Neural crest cell (in vitro differentiated cells): ENCODE data around the gene RIMKLA. TPM values are rescaled to one million over a fixed set of nuclear protein-coding genes. Genes with fewer than 3 reads are reported as not detected.

Experiments
- DNase-seq: peaks from one replicate; pipeline ENCODE4 v3.0.0; 2021; ENCODE audit warnings: low read depth, mixed read lengths, low spot score
- H3K27ac Mint-ChIP-seq: one replicate; pipeline ENCODE4 v1.8.0; 2021; ENCODE audit warnings: mild to moderate bottlenecking, mixed read lengths; ENCODE audit not compliant: unreplicated experiment
- H3K27me3 Mint-ChIP-seq: 2 replicates; pipeline ENCODE4 v1.8.0; 2021; ENCODE audit warnings: low read depth, mild to moderate bottlenecking, mixed read lengths
- H3K36me3 Mint-ChIP-seq: 2 replicates; pipeline ENCODE4 v1.8.0; 2021; ENCODE audit warnings: low read depth, mild to moderate bottlenecking, mixed read lengths
- H3K4me1 Mint-ChIP-seq: 2 replicates; pipeline ENCODE4 v1.8.0; 2021; ENCODE audit warnings: mixed read lengths
- H3K4me3 Mint-ChIP-seq: one replicate; pipeline ENCODE4 v1.8.0; 2021; ENCODE audit warnings: mild to moderate bottlenecking, mixed read lengths
- H3K9me3 Mint-ChIP-seq: 2 replicates; pipeline ENCODE4 v1.8.0; 2021; ENCODE audit warnings: mixed read lengths
- CTCF ChIP-seq: fragments of 200-600 bp; sonication (generic); conservative IDR thresholded peaks from 2 replicates; pipeline ENCODE4 v1.5.0; 2021; ENCODE audit warnings: antibody characterized with exemption, mild to moderate bottlenecking
- total RNA-seq: library from RNA; stranded (reverse); gene quantifications from 2 replicates; pipeline ENCODE4 v1.2.1, GENCODE V29; 2021

The RIMKLA gene
- total RNA-seq, 1 donor from 2014 or later: 3.4 TPM

- H3K27me3 Mint-ChIP-seq: peaks cover 52% of the 10 kb centered on the region
- no peak overlapping the region for H3K4me3 Mint-ChIP-seq
- no peaks in the 10 kb centered on the region for H3K4me1 Mint-ChIP-seq
- TF ChIP-seq CTCF: no peak
- H3K9me3 Mint-ChIP-seq: no peaks in the 10 kb centered on the region
- H3K36me3 Mint-ChIP-seq: no peaks in the 10 kb centered on the region
- no peak for DNase-seq
- no peak overlapping the region for H3K27ac Mint-ChIP-seq
Observed at GRCh38 chr1:42348498-42348897, 32.1 kb upstream of the RIMKLA start.

GRCh38 chr1:42350086-42350485 lies 30.5 kb upstream of the RIMKLA start:
- no peaks in the 10 kb centered on the region for H3K36me3 Mint-ChIP-seq
- H3K9me3 Mint-ChIP-seq: no peaks in the 10 kb centered on the region
- no peak for DNase-seq
- TF ChIP-seq CTCF: no peak
- H3K27ac Mint-ChIP-seq: no peak overlapping the region
- H3K27me3 Mint-ChIP-seq: peaks cover 50% of the 10 kb centered on the region
- no peak overlapping the region for H3K4me3 Mint-ChIP-seq
- H3K4me1 Mint-ChIP-seq: no peaks in the 10 kb centered on the region

DNA sequence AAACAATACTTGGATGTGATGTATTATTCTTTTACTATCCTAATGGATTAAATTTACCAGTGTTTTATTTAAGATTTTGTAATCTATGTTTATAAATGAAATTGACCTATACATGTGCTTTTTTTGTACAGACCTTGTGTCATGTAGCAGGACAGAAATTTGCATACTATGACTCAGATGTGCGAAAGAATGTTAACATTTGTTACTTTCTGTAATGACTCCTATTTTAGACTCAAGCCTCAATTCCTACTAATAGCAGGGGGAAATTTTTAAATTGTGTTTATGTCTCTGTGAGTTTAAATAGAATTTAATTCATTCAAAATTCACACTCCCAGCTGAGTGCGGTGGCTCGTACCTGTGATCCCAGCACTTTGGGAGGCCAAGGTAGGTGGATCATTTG lies 21.8 kb upstream of the RIMKLA start:
- no peaks in the 10 kb centered on the region for H3K9me3 Mint-ChIP-seq
- peaks cover 43% of the 10 kb centered on the region for H3K27me3 Mint-ChIP-seq
- no peak overlapping the region for H3K27ac Mint-ChIP-seq
- H3K4me1 Mint-ChIP-seq: no peaks in the 10 kb centered on the region
- no peak for DNase-seq
- no peak overlapping the region for H3K4me3 Mint-ChIP-seq
- no peak for TF ChIP-seq CTCF
- H3K36me3 Mint-ChIP-seq: no peaks in the 10 kb centered on the region

GRCh38 chr1:42359466-42359865 lies 21.1 kb upstream of the RIMKLA start:
- no peak for TF ChIP-seq CTCF
- no peak for DNase-seq
- no peak overlapping the region for H3K27ac Mint-ChIP-seq
- H3K4me3 Mint-ChIP-seq: no peak overlapping the region
- H3K27me3 Mint-ChIP-seq: peaks cover 39% of the 10 kb centered on the region
- H3K4me1 Mint-ChIP-seq: no peaks in the 10 kb centered on the region
- H3K9me3 Mint-ChIP-seq: no peaks in the 10 kb centered on the region
- H3K36me3 Mint-ChIP-seq: no peaks in the 10 kb centered on the region

GRCh38 chr1:42364089-42364488 lies 16.5 kb upstream of the RIMKLA start:
- H3K4me3 Mint-ChIP-seq: no peak overlapping the region
- peaks cover 35% of the 10 kb centered on the region for H3K27me3 Mint-ChIP-seq
- no peaks in the 10 kb centered on the region for H3K9me3 Mint-ChIP-seq
- no peak overlapping the region for H3K27ac Mint-ChIP-seq
- no peaks in the 10 kb centered on the region for H3K36me3 Mint-ChIP-seq
- no peaks in the 10 kb centered on the region for H3K4me1 Mint-ChIP-seq
- TF ChIP-seq CTCF: no peak
- no peak for DNase-seq

DNA sequence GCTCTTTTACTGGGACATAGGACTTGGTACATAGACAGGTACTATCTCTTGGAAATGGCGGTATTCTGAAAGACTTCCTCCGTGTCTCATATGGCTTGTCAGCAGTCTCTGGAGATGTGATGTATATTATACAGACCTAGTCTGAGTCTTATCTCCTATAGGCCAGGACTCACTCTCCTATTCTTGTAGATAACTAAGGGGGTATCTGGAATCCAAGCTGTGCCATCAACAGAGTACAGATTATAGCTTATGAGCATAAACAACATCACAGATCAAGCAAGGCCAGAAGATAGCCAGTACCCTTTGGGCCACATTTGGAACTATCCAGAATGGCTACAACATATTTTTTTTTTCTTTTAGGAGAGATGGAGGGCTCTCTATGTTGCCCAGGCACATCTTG lies 16.1 kb upstream of the RIMKLA start:
- Mint-ChIP-seq H3K27me3 (peaks cover 36% of the 10 kb centered on the region), H3K9me3 (no peaks in the 10 kb centered on the region)

More for the DNA sequence above, 16.1 kb upstream of the RIMKLA start:
- TF ChIP-seq CTCF: no peak
- Mint-ChIP-seq H3K4me1 (no peaks in the 10 kb centered on the region), H3K27ac (no peak overlapping the region), H3K4me3 (no peak overlapping the region), H3K36me3 (no peaks in the 10 kb centered on the region)
- DNase-seq: no peak
